Neural cell (in vitro differentiated cells): ENCODE results near the gene KRTAP2-4.

Experiments used
- CTCF ChIP-seq: fragments of 450-650 bp; IDR thresholded peaks from 2 replicates; pipeline ENCODE4 v1.5.1; 2014; ENCODE audit warnings: antibody characterized with exemption, mild to moderate bottlenecking, moderate library complexity; ENCODE audit not compliant: poor library complexity, severe bottlenecking
- EP300 ChIP-seq: fragments of 450-650 bp; conservative IDR thresholded peaks from 2 replicates; pipeline ENCODE4 v1.6.1; 2014; ENCODE audit warnings: antibody characterized with exemption, mild to moderate bottlenecking, moderate library complexity; ENCODE audit not compliant: poor library complexity, severe bottlenecking
- MXI1 ChIP-seq: fragments of 450-650 bp; conservative IDR thresholded peaks from 2 replicates; pipeline ENCODE4 v1.6.1; 2014; ENCODE audit warnings: antibody characterized with exemption, mild to moderate bottlenecking; ENCODE audit not compliant: poor library complexity, severe bottlenecking
- POLR2AphosphoS5 ChIP-seq: IDR thresholded peaks from 2 replicates; pipeline ENCODE4 v1.6.1; 2012
- REST ChIP-seq: IDR thresholded peaks from 2 replicates; pipeline ENCODE4 v1.6.1; 2012; ENCODE audit warnings: borderline replicate concordance
- SMC3 ChIP-seq: fragments of 450-650 bp; conservative IDR thresholded peaks from 2 replicates; pipeline ENCODE4 v1.6.1; 2014; ENCODE audit warnings: antibody characterized with exemption, mild to moderate bottlenecking, moderate library complexity; ENCODE audit not compliant: poor library complexity

- TF ChIP-seq CTCF (no peak), EP300 (no peak), POLR2AphosphoS5 (no peak), MXI1 (no peak), SMC3 (no peak), REST (no peak)
These were observed 50.2 kb downstream of the KRTAP2-4 start for GRCh38 chr17:41015454-41015853.
